ENCODE measurements around the gene KIF12.

DNA sequence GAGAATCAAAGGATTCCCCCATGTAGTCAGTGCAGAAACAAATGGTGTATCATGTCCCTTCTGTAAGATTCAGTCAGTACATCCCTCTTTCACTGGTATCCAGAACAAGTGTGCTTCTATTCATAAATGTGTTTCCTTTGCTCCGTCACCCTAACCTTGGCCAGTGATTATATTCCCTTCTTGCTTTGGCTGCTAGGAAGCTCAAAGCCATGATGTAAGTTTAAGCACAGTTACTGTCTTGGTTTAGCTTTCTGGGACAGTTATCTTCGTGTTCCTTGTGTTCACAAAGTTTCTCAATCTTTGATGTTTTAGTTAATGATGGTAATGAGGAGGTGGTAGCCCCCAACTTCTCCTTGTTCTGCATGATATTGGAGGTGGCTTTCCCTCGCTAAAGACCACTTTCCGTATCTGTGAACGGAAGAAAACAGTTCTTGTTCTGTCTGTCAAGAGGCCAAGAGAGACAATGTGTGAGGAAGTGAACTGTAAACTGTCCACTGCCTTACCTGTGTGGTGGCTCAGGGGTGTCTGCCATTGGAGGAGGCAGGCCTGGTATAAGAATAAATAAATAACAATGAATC is 18.8 kb downstream of the KIF12 start:
- TF ChIP-seq POLR2A (IDR thresholded peaks at IDR 0.05; ENCODE audit: low read length), result no peak
- TF ChIP-seq GATA1 (IDR thresholded peaks at IDR 0.05; ENCODE audit: low read depth, low read length), result no peak

Measured in erythroblast (primary cell).